LNCaP clone FGC (cell line): ENCODE data around the gene PCDHB9.

Experiments
- DNase-seq: peaks from one replicate; pipeline ENCODE4 v3.0.0-alpha.2; 2011; ENCODE audit warnings: low read depth
- H3K4me3 ChIP-seq: 2 replicates; pipeline ENCODE4 v1.5.1; 2011; ENCODE audit warnings: mild to moderate bottlenecking, low read depth, low read length, control low read depth
- TF ChIP-seq, protein P1 (sequence below): IDR thresholded peaks from 2 replicates; pipeline ENCODE4 v1.5.1; 2012; ENCODE audit warnings: mild to moderate bottlenecking; ENCODE audit not compliant: control insufficient read depth, insufficient read depth; ENCODE audit errors: extremely low read depth

Gene PCDHB9

DNA sequence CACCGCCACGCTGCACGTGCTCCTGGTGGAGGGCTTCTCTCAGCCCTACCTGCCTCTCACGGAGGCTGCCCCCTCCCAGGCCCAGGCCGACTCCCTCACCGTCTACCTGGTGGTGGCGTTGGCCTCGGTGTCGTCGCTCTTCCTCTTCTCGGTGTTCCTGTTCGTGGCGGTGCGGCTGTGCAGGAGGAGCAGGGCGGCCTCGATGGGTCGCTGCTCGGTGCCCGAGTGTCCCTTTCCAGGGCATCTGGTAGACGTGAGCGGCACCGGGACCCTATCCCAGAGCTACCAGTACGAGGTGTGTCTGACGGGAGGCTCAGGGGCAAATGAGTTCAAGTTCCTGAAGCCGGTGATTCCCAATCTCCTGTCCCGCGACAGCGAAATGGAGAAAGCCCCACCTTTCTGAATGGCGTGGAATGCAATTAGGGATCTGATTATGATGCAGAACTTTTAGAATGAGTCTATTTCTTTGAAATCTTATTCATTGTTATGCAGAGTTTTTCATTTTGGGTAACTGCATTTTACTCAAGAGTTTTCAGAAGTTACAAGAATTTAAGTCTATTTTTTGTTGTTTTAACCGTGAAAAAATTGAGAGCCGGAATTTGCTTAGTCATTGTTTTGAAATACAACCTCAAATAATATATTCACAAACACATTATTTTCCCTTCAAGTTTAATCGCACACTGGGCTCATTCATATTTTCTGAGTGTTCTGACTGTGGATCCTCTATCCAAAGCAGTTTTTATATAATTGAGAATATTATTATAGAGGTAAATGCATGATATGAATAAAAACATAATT, 49.8 kb downstream of the PCDHB9 start:
- TF ChIP-seq, protein P1, sequence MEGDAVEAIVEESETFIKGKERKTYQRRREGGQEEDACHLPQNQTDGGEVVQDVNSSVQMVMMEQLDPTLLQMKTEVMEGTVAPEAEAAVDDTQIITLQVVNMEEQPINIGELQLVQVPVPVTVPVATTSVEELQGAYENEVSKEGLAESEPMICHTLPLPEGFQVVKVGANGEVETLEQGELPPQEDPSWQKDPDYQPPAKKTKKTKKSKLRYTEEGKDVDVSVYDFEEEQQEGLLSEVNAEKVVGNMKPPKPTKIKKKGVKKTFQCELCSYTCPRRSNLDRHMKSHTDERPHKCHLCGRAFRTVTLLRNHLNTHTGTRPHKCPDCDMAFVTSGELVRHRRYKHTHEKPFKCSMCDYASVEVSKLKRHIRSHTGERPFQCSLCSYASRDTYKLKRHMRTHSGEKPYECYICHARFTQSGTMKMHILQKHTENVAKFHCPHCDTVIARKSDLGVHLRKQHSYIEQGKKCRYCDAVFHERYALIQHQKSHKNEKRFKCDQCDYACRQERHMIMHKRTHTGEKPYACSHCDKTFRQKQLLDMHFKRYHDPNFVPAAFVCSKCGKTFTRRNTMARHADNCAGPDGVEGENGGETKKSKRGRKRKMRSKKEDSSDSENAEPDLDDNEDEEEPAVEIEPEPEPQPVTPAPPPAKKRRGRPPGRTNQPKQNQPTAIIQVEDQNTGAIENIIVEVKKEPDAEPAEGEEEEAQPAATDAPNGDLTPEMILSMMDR = no peak
- no peak for DNase-seq

More for the DNA sequence above, 49.8 kb downstream of the PCDHB9 start:
- H3K4me3 ChIP-seq = no peak overlapping the region
